Measurements from ENCODE around the gene UBE2QL1.

The UBE2QL1 gene

GRCh38 chr5:6448622-6449464 lies at the start of gene UBE2QL1:
UBE2QL1 (plus strand) TSS chr5:6448859; CDS start chr5:6448894, 35 bp downstream.
- ATAC-seq (no peak), DNase-seq (peak; percentile 22)

GRCh38 chr5:6399980-6400910 lies 48.4 kb upstream of the UBE2QL1 start:
- DNase-seq (no peak), ATAC-seq (no peak)

- no peak for ATAC-seq
Measured at GRCh38 chr5:6401410-6401809, 47.2 kb upstream of the UBE2QL1 start.

GRCh38 chr5:6402939-6403338 lies 45.7 kb upstream of the UBE2QL1 start:
- ATAC-seq = no peak
- DNase-seq = no peak

More at GRCh38 chr5:6401410-6401809, 47.2 kb upstream of the UBE2QL1 start:
- no peak for DNase-seq

- ATAC-seq = no peak
- DNase-seq = no peak
Measured at GRCh38 chr5:6403416-6403815, 45.2 kb upstream of the UBE2QL1 start.

- ATAC-seq (no peak), DNase-seq (no peak)
Measured at GRCh38 chr5:6404129-6404528, 44.5 kb upstream of the UBE2QL1 start.

- ATAC-seq (no peak), DNase-seq (no peak)
Measured at GRCh38 chr5:6405591-6405990, 43.1 kb upstream of the UBE2QL1 start.

GRCh38 chr5:6407558-6408259 lies 41.0 kb upstream of the UBE2QL1 start:
- no peak for DNase-seq
- ATAC-seq = no peak

- DNase-seq (no peak), ATAC-seq (no peak)
Measured at GRCh38 chr5:6408260-6408596, 40.4 kb upstream of the UBE2QL1 start.

GRCh38 chr5:6408627-6409446 lies 39.8 kb upstream of the UBE2QL1 start:
- ATAC-seq (peak; percentile 64), DNase-seq (no peak)

GRCh38 chr5:6410421-6410820 lies 38.2 kb upstream of the UBE2QL1 start:
- ATAC-seq (no peak), DNase-seq (no peak)

GRCh38 chr5:6411141-6411540 lies 37.5 kb upstream of the UBE2QL1 start:
- no peak for DNase-seq
- no peak for ATAC-seq

GRCh38 chr5:6412811-6413210 lies 35.8 kb upstream of the UBE2QL1 start:
- DNase-seq (no peak), ATAC-seq (no peak)

- no peak for DNase-seq
- no peak for ATAC-seq
Measured at GRCh38 chr5:6417657-6418056, 31.0 kb upstream of the UBE2QL1 start.

- ATAC-seq (no peak), DNase-seq (no peak)
Measured at GRCh38 chr5:6418679-6419276, 29.9 kb upstream of the UBE2QL1 start.

- ATAC-seq (no peak), DNase-seq (no peak)
Measured at GRCh38 chr5:6419340-6419852, 29.3 kb upstream of the UBE2QL1 start.

- ATAC-seq (no peak), DNase-seq (no peak)
Measured at GRCh38 chr5:6423327-6424109, 25.1 kb upstream of the UBE2QL1 start.

GRCh38 chr5:6424110-6424659 lies 24.5 kb upstream of the UBE2QL1 start:
- DNase-seq = no peak
- no peak for ATAC-seq

- ATAC-seq (no peak), DNase-seq (no peak)
Measured at GRCh38 chr5:6424700-6425099, 24.0 kb upstream of the UBE2QL1 start.

- no peak for ATAC-seq
Measured at GRCh38 chr5:6427694-6428093, 21.0 kb upstream of the UBE2QL1 start.

More at GRCh38 chr5:6427694-6428093, 21.0 kb upstream of the UBE2QL1 start:
- DNase-seq = no peak
